ENCODE results near the gene ZBED6.

- no peak for TF ChIP-seq CTCF (IDR thresholded peaks at IDR 0.05)
- no peak for TF ChIP-seq POLR2A (IDR thresholded peaks at IDR 0.05)
These were observed 47.1 kb downstream of the ZBED6 start for GRCh38 chr1:203842559-203842876.
